Lower lobe of right lung (tissue), 2 donors: ENCODE results near the gene P3R3URF. TPM values are rescaled to one million over a fixed set of nuclear protein-coding genes. Genes with fewer than 3 reads are reported as not detected.
A peak's percentile ranks its signal among the peaks of the same experiment; 100 is the strongest.

Experiments
- ATAC-seq, 2 donors: fragments of 200-7000 bp; cut with Tn5 transposase; one replicate each; pipeline ENCODE4 v1.9.1; 2020 to 2022; ENCODE audit warnings: mild to moderate bottlenecking in 2 of 2, moderate library complexity in 2 of 2
- DNase-seq: peaks from one replicate; pipeline ENCODE4 v3.0.0-alpha.2; 2020
- H3K27ac ChIP-seq: fragments of 200-600 bp; one replicate; pipeline ENCODE4 v1.8.0; 2022
- H3K27me3 ChIP-seq: fragments of 200-600 bp; one replicate; pipeline ENCODE4 v1.8.0; 2022; ENCODE audit warnings: low read depth
- H3K36me3 ChIP-seq: fragments of 200-600 bp; one replicate; pipeline ENCODE4 v1.8.0; 2022; ENCODE audit warnings: mild to moderate bottlenecking
- H3K4me1 ChIP-seq: fragments of 200-600 bp; one replicate; pipeline ENCODE4 v1.8.0; 2022
- H3K4me3 ChIP-seq: fragments of 200-600 bp; one replicate; pipeline ENCODE4 v1.8.0; 2022; ENCODE audit warnings: mild to moderate bottlenecking
- H3K9me3 ChIP-seq: fragments of 200-600 bp; one replicate; pipeline ENCODE4 v1.8.0; 2022
- intact Hi-C: fragments of 100-400 bp; cut with DNase I; formaldehyde crosslinking; loops from one replicate; pipeline ENCODE4 v1.11.0; 2022
- total RNA-seq: library from RNA; stranded (reverse); fragmentation: NEBNext Ultra II Directional; extraction: Animal tissue kit (Norgen Biotek cat#: 25700); gene quantifications from one replicate; pipeline ENCODE4 v1.2.1, GENCODE V29; 2021
- TF ChIP-seq, protein P1 (sequence below): fragments of 200-600 bp; IDR thresholded peaks from one replicate; pipeline ENCODE4 v1.8.0; 2022; ENCODE audit warnings: antibody characterized with exemption, mild to moderate bottlenecking
- donor health status: DM: no; HTN: yes; CAD: no; lungs with severe emphysema.

The P3R3URF gene
- total RNA-seq, 1 donor from 2014 or later: not detected

DNA sequence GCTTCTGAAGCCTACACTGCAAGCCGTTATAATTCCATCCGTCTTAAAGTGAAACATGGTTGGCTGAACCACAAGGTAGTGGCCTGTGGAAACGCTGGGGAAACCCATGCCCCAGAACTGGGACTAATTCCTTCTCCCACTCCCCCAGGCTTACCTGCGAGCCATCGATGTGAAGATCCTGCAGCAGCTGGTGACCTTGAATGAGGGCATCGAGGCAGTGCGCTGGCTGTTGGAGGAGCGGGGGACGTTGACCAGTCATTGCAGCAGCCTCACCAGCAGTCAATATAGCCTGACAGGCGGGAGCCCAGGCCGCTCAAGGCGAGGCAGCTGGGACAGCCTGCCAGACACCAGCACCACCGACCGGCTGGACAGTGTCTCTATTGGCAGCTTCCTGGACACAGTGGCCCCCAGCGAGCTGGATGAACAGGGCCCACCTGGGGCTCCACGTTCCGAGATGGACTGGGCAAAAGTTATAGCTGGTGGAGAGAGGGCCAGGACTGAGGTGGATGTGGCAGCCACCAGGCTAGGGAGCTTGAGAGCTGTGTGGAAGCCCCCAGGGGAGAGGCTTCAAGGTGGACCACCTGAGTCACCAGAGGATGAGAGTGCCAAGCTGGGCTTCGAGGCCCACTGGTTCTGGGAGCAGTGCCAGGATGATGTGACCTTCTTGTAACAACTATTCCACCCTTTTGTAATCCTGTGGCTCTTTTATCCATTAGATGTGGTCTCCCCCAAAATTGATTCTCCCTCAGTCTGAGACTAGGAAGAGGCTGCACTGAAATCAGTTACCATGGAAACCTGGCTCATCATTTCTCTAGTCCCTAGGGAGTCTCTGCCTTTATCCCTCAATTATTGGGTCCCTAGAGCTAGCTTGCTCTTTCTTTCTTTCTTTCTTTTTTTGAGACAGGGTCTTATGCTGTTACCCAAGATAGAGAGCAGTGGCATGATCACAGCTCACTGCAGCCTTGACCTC lies 43.5 kb upstream of the P3R3URF start:
- Histone ChIP-seq H3K27ac (no peak overlapping the region), H3K4me3 (no peak overlapping the region), H3K4me1 (no peaks in the 10 kb centered on the region), H3K9me3 (no peaks in the 10 kb centered on the region), H3K27me3 (no peaks in the 10 kb centered on the region), H3K36me3 (no peaks in the 10 kb centered on the region)
- ATAC-seq: no peak
- TF ChIP-seq, protein P1, sequence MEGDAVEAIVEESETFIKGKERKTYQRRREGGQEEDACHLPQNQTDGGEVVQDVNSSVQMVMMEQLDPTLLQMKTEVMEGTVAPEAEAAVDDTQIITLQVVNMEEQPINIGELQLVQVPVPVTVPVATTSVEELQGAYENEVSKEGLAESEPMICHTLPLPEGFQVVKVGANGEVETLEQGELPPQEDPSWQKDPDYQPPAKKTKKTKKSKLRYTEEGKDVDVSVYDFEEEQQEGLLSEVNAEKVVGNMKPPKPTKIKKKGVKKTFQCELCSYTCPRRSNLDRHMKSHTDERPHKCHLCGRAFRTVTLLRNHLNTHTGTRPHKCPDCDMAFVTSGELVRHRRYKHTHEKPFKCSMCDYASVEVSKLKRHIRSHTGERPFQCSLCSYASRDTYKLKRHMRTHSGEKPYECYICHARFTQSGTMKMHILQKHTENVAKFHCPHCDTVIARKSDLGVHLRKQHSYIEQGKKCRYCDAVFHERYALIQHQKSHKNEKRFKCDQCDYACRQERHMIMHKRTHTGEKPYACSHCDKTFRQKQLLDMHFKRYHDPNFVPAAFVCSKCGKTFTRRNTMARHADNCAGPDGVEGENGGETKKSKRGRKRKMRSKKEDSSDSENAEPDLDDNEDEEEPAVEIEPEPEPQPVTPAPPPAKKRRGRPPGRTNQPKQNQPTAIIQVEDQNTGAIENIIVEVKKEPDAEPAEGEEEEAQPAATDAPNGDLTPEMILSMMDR: no peak
- DNase-seq: no peak
- intact Hi-C loops: no loop called here

DNA sequence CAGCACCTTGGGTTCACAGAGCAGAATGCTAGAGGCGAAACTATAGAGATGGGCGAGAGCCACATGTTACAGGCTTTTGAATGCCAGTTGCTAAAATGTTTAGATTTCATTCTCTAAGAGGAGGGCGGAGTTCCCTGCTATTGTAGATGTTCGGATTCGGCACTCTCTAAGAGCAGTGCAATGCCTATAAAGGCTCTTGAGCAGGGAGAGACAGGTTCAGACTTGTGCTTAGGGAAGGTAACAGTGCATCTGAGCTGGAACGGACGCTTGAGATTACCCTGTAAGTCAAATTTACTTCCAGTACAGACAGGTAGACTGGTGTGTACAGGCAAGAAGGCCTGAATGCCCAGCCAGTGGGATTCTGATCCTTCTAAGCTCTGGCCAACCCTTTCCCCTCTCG lies 42.2 kb upstream of the P3R3URF start:
- ATAC-seq (peak in 1 of 2 donors; percentile 56), DNase-seq (no peak)
- Histone ChIP-seq H3K4me1 (no peaks in the 10 kb centered on the region), H3K9me3 (no peaks in the 10 kb centered on the region), H3K36me3 (no peaks in the 10 kb centered on the region), H3K27me3 (no peaks in the 10 kb centered on the region), H3K27ac (no peak overlapping the region), H3K4me3 (no peak overlapping the region)
- TF ChIP-seq, protein P1: no peak
- intact Hi-C loops: no loop called here

DNA sequence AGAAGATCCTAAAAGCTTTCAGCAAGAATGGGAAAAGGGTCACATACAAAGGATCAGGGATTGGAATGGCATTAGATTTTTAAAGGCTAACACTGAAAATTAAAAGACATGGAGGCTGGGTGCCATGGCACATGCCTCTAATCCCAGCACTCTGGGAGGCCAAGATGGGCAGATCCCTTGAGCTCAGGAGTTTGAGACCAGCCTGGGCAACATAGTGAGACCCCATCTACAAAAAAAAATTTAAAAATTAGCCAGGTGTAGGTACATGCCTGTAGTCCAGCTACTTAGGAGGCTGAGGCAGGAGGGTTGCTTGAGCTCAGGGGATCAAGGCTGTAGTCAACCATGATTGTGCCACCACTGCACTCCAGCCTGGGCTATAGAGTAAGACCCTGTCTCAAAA lies 39.2 kb upstream of the P3R3URF start:
- intact Hi-C loops: no loop called here
- no peaks in the 10 kb centered on the region for H3K27me3 ChIP-seq
- ATAC-seq: no peak
- H3K9me3 ChIP-seq: no peaks in the 10 kb centered on the region
- DNase-seq: no peak
- TF ChIP-seq, protein P1: no peak
- no peak overlapping the region for H3K4me3 ChIP-seq
- H3K27ac ChIP-seq: no peak overlapping the region
- H3K4me1 ChIP-seq: no peaks in the 10 kb centered on the region
- H3K36me3 ChIP-seq: no peaks in the 10 kb centered on the region

DNA sequence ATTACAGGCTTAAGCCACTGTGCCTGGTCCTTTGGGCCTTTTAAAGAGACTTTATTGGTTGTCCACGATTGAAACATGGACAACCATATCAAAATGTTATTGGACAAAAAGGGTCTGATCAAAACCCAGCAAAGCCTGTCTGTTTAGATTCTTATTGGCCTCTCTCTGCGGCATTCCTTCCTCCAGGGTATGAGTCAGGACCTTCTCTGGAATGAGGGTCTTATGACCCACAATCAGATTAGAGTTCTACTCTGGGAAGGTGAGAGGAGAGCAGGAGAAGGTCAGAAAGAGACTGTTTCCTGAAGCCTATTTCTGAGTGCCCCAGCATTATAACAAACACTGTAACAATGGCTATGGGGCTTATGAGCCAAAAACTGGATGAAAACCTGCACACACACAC lies 34.8 kb upstream of the P3R3URF start:
- no peaks in the 10 kb centered on the region for H3K36me3 ChIP-seq
- no peak overlapping the region for H3K4me3 ChIP-seq
- H3K4me1 ChIP-seq: no peaks in the 10 kb centered on the region
- no peak overlapping the region for H3K27ac ChIP-seq
- no peaks in the 10 kb centered on the region for H3K9me3 ChIP-seq
- ATAC-seq: no peak
- DNase-seq: no peak
- TF ChIP-seq, protein P1: no peak
- intact Hi-C loops: no loop called here
- no peaks in the 10 kb centered on the region for H3K27me3 ChIP-seq

DNA sequence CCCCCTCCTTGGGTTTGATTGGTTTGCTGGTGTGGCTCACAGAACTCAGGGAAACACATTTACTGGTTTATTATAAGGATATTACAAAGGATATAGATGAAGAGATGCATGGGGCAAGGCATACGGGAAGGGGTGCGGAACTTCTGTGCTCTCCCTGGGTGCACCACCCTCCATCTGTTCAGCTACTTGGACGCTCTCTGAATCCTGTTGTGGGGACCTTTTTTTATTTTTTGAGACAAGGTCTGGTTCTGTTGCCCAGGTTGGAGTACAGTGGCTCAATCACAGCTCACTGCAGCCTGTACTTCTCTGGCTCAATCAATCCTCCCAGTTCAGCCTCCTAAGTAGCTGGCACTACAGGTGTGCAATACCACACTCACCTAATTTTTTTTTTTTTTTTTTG lies 34.3 kb upstream of the P3R3URF start:
- Histone ChIP-seq H3K27ac (no peak overlapping the region), H3K27me3 (no peaks in the 10 kb centered on the region), H3K36me3 (no peaks in the 10 kb centered on the region), H3K9me3 (no peaks in the 10 kb centered on the region), H3K4me3 (no peak overlapping the region), H3K4me1 (no peaks in the 10 kb centered on the region)
- TF ChIP-seq, protein P1: no peak
- intact Hi-C loops: no loop called here
- ATAC-seq (no peak), DNase-seq (no peak)
